ENCODE measurements around the gene IL12RB1.

DNA sequence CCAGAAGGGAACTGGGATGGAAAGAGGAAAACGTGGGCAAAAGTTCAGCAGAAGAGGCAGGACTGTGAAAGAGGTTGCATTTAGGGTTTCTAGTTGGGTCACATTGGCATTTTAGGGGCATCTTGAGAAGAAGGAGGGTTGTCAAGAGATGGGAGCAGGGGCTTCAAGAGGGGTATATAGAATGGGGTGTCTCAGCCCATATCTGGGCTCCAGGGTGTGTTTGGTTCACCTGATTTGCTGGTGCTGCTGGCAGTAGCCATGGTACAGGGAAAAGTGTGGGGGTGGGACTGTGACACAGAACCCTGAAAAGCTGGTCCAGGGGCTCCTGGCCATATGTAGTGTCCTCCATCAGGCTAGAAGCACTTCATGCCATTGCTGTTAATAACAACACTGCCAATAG, 33.4 kb upstream of the IL12RB1 start:
- TF ChIP-seq POLR2A (IDR thresholded peaks at IDR 0.05) (no peak), CTCF (IDR thresholded peaks at IDR 0.05) (no peak)
